ENCODE measurements around the gene FBXW8. TPM values are rescaled to one million over a fixed set of nuclear protein-coding genes. Genes with fewer than 3 reads are reported as not detected.

Gene FBXW8
- total RNA-seq, 8 experiments from 2014 or later = 8.1 to 18.7 (median 12.2) TPM

- no peak overlapping the region for H3K27ac ChIP-seq
- ATAC-seq (replicated peaks in 6 of 8) = no peak
- in situ Hi-C loops (cut with MboI; ENCODE audit: low pct_unique_long_range_greater_than_20kb in 2 of 9, low sequenced_read_pairs in 9 of 9, unreplicated experiment in 9 of 9) = loop anchor here in 4 of 9 experiments (25.0 kb wide), 2 partner anchors 104 to 179 kb away; no protein-coding TSS in a partner anchor
- H3K4me3 ChIP-seq = no peak overlapping the region
- peaks cover 0 to 3% of the 10 kb centered on the region in 2 donors for H3K4me1 ChIP-seq (replicated peaks in 1 of 2)
- WGBS, 10 experiments = 16 to 90% (median 81%) methylated on average over 1 to 3 of the region's 3 CpGs; no CpG with 5 or more reads in 1 of the 10 experiments
These were observed 19.7 kb upstream of the FBXW8 start for GRCh38 chr12:116891019-116891418.

- in situ Hi-C loops (cut with MboI; ENCODE audit: low pct_unique_long_range_greater_than_20kb in 2 of 9, low sequenced_read_pairs in 9 of 9, unreplicated experiment in 9 of 9) = loop anchor here in 4 of 9 experiments (25.0 kb wide), 2 partner anchors 105 to 180 kb away; no protein-coding TSS in a partner anchor
- ATAC-seq (replicated peaks in 6 of 8) = peak in 3 of 8 experiments; percentile 38 to 52 (median 49)
These were observed 18.2 kb upstream of the FBXW8 start for GRCh38 chr12:116892349-116893140.

DNA sequence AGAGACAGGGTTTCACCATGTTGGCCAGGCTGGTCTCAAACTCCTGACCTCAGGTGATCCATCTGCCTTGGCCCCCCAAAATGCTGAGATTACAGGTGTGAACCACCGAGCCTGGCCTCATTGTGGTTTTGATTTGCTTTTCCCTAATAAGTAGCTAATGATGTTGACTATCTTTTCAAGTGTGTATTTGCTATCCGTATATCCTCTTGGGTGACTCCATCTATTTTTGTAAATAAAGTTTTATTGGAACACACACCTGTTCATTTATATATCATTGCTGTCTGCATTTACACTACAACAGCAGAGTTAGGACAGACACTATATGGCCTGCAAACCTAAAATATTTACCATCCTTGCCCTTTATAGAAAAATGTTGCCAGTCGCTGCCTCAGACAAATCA is 15.8 kb upstream of the FBXW8 start:
- Histone ChIP-seq H3K27ac (no peak overlapping the region), H3K4me1 (replicated peaks in 1 of 2) (peaks cover 0 to 5% of the 10 kb centered on the region in 2 donors), H3K4me3 (no peak overlapping the region)
- no peak for ATAC-seq (replicated peaks in 6 of 8)
- WGBS, 10 experiments = 17 to 100% (median 79%) methylated on average over 1 to 3 of the region's 3 CpGs; no CpG with 5 or more reads in 1 of the 10 experiments
- in situ Hi-C loops (cut with MboI; ENCODE audit: low pct_unique_long_range_greater_than_20kb in 2 of 9, low sequenced_read_pairs in 9 of 9, unreplicated experiment in 9 of 9) = loop anchor here in 4 of 9 experiments (25.0 kb wide), 2 partner anchors 108 to 183 kb away; no protein-coding TSS in a partner anchor

More at GRCh38 chr12:116892349-116893140, 18.2 kb upstream of the FBXW8 start:
- H3K4me3 ChIP-seq = no peak overlapping the region
- H3K27ac ChIP-seq = no peak overlapping the region
- WGBS, 10 experiments = 41 to 88% (median 82%) methylated on average over 1 to 10 of the region's 12 CpGs
- H3K4me1 ChIP-seq (replicated peaks in 1 of 2) = peaks cover 0 to 3% of the 10 kb centered on the region in 2 donors

GRCh38 chr12:116896411-116896924 is 14.3 kb upstream of the FBXW8 start:
- in situ Hi-C loops (cut with MboI; ENCODE audit: low pct_unique_long_range_greater_than_20kb in 2 of 9, low sequenced_read_pairs in 9 of 9, unreplicated experiment in 9 of 9) = loop anchor here in 4 of 9 experiments (25.0 kb wide), 2 partner anchors 109 to 184 kb away; no protein-coding TSS in a partner anchor
- WGBS, 10 experiments = 20 to 100% (median 65%) methylated on average over 1 to 4 of the region's 7 CpGs; no CpG with 5 or more reads in 2 of the 10 experiments
- no peak overlapping the region for H3K27ac ChIP-seq
- ATAC-seq (replicated peaks in 6 of 8) = peak in 3 of 8 experiments; percentile 12 to 25 (median 19)
- no peak overlapping the region for H3K4me3 ChIP-seq
- peaks cover 0 to 5% of the 10 kb centered on the region in 2 donors for H3K4me1 ChIP-seq (replicated peaks in 1 of 2)

GRCh38 chr12:116897476-116897875 is 13.3 kb upstream of the FBXW8 start:
- WGBS, 10 experiments = 0 to 90% (median 73%) methylated on average over 1 to 4 of the region's 4 CpGs; no CpG with 5 or more reads in 2 of the 10 experiments
- Histone ChIP-seq H3K4me3 (no peak overlapping the region), H3K4me1 (replicated peaks in 1 of 2) (peaks cover 0 to 5% of the 10 kb centered on the region in 2 donors), H3K27ac (no peak overlapping the region)
- ATAC-seq (replicated peaks in 6 of 8) = no peak
- in situ Hi-C loops (cut with MboI; ENCODE audit: low pct_unique_long_range_greater_than_20kb in 2 of 9, low sequenced_read_pairs in 9 of 9, unreplicated experiment in 9 of 9) = loop anchor here in 4 of 9 experiments (25.0 kb wide), 2 partner anchors 110 to 185 kb away; no protein-coding TSS in a partner anchor

- ATAC-seq (replicated peaks in 6 of 8) = peak in 6 of 8 experiments; percentile 54 to 100 (median 100)
- in situ Hi-C loops (cut with MboI; ENCODE audit: low pct_unique_long_range_greater_than_20kb in 2 of 9, low sequenced_read_pairs in 9 of 9, unreplicated experiment in 9 of 9) = loop anchor here in 4 of 9 experiments (25.0 kb wide), 2 partner anchors 111 to 186 kb away; no protein-coding TSS in a partner anchor
These were observed 12.1 kb upstream of the FBXW8 start for GRCh38 chr12:116898669-116899068.

GRCh38 chr12:116901612-116902011 is 9.1 kb upstream of the FBXW8 start:
- no peak overlapping the region for H3K27ac ChIP-seq
- H3K4me3 ChIP-seq = no peak overlapping the region
- H3K4me1 ChIP-seq (replicated peaks in 1 of 2) = peaks cover 0 to 5% of the 10 kb centered on the region in 2 donors
- whole genome bisulfite sequencing, 10 experiments = 23 to 100% (median 61%) methylated on average over 1 to 2 of the region's 2 CpGs; no CpG with 5 or more reads in 3 of the 10 experiments
- in situ Hi-C loops (cut with MboI; ENCODE audit: low pct_unique_long_range_greater_than_20kb in 2 of 9, low sequenced_read_pairs in 9 of 9, unreplicated experiment in 9 of 9) = no loop called here
- no peak for ATAC-seq (replicated peaks in 6 of 8)

More at GRCh38 chr12:116898669-116899068, 12.1 kb upstream of the FBXW8 start:
- no peak overlapping the region for H3K4me3 ChIP-seq
- H3K4me1 ChIP-seq (replicated peaks in 1 of 2) = peaks cover 0 to 5% of the 10 kb centered on the region in 2 donors
- 0% methylated on average over 1 to 2 of the region's 3 CpGs; no CpG with 5 or more reads in 8 of the 10 experiments for WGBS, 10 experiments
- peak overlapping the region; percentile 44 to 78 for H3K27ac ChIP-seq

- no peak overlapping the region for H3K27ac ChIP-seq
- 36 to 92% (median 54%) methylated on average over 2 to 4 of the region's 4 CpGs; no CpG with 5 or more reads in 1 of the 10 experiments for WGBS, 10 experiments
- no peak overlapping the region for H3K4me3 ChIP-seq
- in situ Hi-C loops (cut with MboI; ENCODE audit: low pct_unique_long_range_greater_than_20kb in 2 of 9, low sequenced_read_pairs in 9 of 9, unreplicated experiment in 9 of 9) = no loop called here
- no peak for ATAC-seq (replicated peaks in 6 of 8)
- peaks cover 0 to 3% of the 10 kb centered on the region in 2 donors for H3K4me1 ChIP-seq (replicated peaks in 1 of 2)
These were observed 6.9 kb upstream of the FBXW8 start for GRCh38 chr12:116903818-116904217.

DNA sequence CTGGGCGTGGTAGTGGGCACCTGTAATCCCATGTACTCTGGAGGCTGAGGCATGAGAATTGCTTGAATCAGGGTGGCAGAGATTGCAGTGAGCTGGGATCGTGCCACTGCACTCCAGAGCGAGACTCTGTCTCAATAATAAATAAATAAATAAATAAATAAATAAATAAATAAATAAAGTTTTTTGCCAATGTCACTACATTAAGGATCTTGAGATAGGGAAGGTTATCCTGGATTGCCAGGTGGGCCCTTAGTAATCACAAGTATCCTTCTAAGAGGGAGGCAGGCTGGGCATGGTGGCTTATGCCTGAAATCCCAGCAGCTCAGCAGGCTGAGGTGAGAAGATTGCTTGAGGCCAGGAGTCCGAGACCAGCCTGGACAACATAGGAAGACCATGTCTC is 4.5 kb upstream of the FBXW8 start:
- ATAC-seq (replicated peaks in 6 of 8) = no peak
- Histone ChIP-seq H3K27ac (no peak overlapping the region), H3K4me3 (no peak overlapping the region), H3K4me1 (replicated peaks in 1 of 2) (no peaks in the 10 kb centered on the region)
- in situ Hi-C loops (cut with MboI; ENCODE audit: low pct_unique_long_range_greater_than_20kb in 2 of 9, low sequenced_read_pairs in 9 of 9, unreplicated experiment in 9 of 9) = no loop called here
- 0 to 100% (median 76%) methylated on average over 1 to 4 of the region's 4 CpGs; no CpG with 5 or more reads in 2 of the 10 experiments for WGBS, 10 experiments

GRCh38 chr12:116910280-116910644 is 488 bp upstream of the FBXW8 start:
- in situ Hi-C loops (cut with MboI; ENCODE audit: low pct_unique_long_range_greater_than_20kb in 2 of 9, low sequenced_read_pairs in 9 of 9, unreplicated experiment in 9 of 9) = no loop called here
- H3K4me3 ChIP-seq = peak overlapping the region; percentile 70 to 94 (median 91)

DNA sequence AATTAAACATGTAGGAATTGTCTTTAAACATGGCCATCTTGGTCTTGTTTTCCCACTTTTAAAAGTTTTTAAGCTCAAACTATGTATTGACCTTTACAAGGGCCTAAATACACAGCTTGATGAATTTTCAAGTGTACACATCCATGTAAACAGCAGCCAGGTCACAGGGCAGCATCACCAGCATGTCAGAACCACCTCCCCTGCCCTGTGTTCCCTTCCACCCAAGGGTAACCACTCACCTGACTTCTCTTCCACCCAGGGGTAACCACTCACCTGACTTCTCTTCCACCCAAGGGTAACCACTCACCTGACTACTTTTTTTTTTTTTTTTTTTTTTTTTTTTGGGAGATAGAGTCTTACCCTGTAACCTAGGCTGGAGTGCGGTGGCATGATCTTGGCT is 4.6 kb downstream of the FBXW8 start:
- no peak overlapping the region for H3K4me3 ChIP-seq
- in situ Hi-C loops (cut with MboI; ENCODE audit: low pct_unique_long_range_greater_than_20kb in 2 of 9, low sequenced_read_pairs in 9 of 9, unreplicated experiment in 9 of 9) = no loop called here
- 100% methylated on average over 1 of the region's 1 CpG; no CpG with 5 or more reads in 7 of the 10 experiments for WGBS, 10 experiments
- no peak for ATAC-seq (replicated peaks in 6 of 8)
- H3K4me1 ChIP-seq (replicated peaks in 1 of 2) = peaks cover 4 to 5% of the 10 kb centered on the region in 2 donors
- no peak overlapping the region for H3K27ac ChIP-seq

More at GRCh38 chr12:116910280-116910644, 488 bp upstream of the FBXW8 start:
- no peak for ATAC-seq (replicated peaks in 6 of 8)
- H3K27ac ChIP-seq = no peak overlapping the region
- WGBS, 10 experiments = 50 to 71% (median 65%) methylated on average over 2 to 4 of the region's 4 CpGs; no CpG with 5 or more reads in 1 of the 10 experiments
- H3K4me1 ChIP-seq (replicated peaks in 1 of 2) = peaks cover 0 to 5% of the 10 kb centered on the region in 2 donors

GRCh38 chr12:116916122-116916521 is 5.4 kb downstream of the FBXW8 start:
- in situ Hi-C loops (cut with MboI; ENCODE audit: low pct_unique_long_range_greater_than_20kb in 2 of 9, low sequenced_read_pairs in 9 of 9, unreplicated experiment in 9 of 9) = no loop called here
- ATAC-seq (replicated peaks in 6 of 8) = no peak
- no peak overlapping the region for H3K27ac ChIP-seq
- no peak overlapping the region for H3K4me3 ChIP-seq
- H3K4me1 ChIP-seq (replicated peaks in 1 of 2) = peaks cover 4 to 5% of the 10 kb centered on the region in 2 donors

DNA sequence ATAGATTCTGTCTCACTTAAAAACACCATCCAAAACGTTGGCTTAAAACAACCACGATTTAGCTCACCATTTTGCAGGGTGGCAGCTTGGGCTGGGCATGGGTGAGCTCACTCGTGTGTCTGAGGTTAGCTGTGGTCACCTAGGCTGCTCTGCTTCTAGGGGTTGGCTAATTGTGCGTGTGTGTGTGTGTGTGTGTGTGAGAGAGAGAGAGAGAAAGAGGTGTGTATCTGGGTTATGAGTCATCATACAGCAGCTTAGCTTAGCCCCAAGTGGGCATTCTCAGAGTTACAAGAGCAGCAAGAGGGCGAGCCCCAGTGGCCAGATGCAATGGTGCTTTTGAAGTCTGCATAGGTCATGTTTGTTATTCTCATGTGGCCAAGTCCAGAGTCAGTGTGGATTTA is 6.0 kb downstream of the FBXW8 start:
- H3K4me3 ChIP-seq = no peak overlapping the region
- 40 to 100% (median 80%) methylated on average over 1 to 3 of the region's 5 CpGs; no CpG with 5 or more reads in 3 of the 10 experiments for WGBS, 10 experiments
- no peak overlapping the region for H3K27ac ChIP-seq
- peaks cover 3 to 4% of the 10 kb centered on the region in 2 donors for H3K4me1 ChIP-seq (replicated peaks in 1 of 2)
- peak; percentile 73 to 96 (median 93) for ATAC-seq (replicated peaks in 6 of 8)
- in situ Hi-C loops (cut with MboI; ENCODE audit: low pct_unique_long_range_greater_than_20kb in 2 of 9, low sequenced_read_pairs in 9 of 9, unreplicated experiment in 9 of 9) = no loop called here
